A673 (cell line): Measurements from ENCODE around the gene SLC2A2.

ENCODE experiments used
- CTCF ChIP-seq: fragments of 300-800, 200-600 bp; sonication (generic); conservative IDR thresholded peaks from 2 replicates; pipeline ENCODE4 v1.5.1; 2017; ENCODE audit warnings: low read depth, mild to moderate bottlenecking, antibody characterized with exemption, low read length, moderate library complexity, mixed read lengths
- EZH2 ChIP-seq: fragments of 200-600 bp; sonication (generic); IDR thresholded peaks from 2 replicates; pipeline ENCODE4 v1.6.1; 2017; ENCODE audit warnings: borderline replicate concordance, low read depth, mild to moderate bottlenecking, mixed read lengths, antibody characterized with exemption, low read length; ENCODE audit not compliant: poor library complexity, severe bottlenecking

- TF ChIP-seq CTCF (peak; percentile 60), EZH2 (no peak)
These were observed 23.4 kb upstream of the SLC2A2 start for GRCh38 chr3:171049861-171050444.
